ENCODE data around the gene TSPAN6.

The TSPAN6 gene

DNA sequence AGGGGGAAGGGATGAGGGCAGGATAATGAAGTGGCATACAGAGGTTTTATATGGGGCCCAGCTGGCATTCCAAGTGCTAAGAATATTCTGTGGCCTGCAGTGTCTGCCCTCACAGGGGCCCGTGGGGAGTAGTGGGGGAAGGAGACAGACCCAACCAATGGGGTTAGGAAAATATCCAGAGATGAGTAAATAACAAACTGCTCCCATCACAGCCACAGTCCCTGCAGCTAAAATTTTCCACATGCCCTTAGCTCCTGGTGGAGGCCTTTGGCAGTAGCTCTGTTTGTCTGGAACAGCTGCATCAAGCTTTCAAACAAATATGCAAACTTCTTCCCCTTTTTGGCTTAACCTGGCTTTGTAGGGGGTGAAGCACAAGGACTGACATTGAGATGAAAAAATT, 10.5 kb upstream of the TSPAN6 start:
- ATAC-seq, result no peak

GRCh38 chrX:100645106-100645505, 8.5 kb upstream of the TSPAN6 start:
- ATAC-seq, result no peak

- ATAC-seq, result no peak
Measured at GRCh38 chrX:100643956-100644860, 7.6 kb upstream of the TSPAN6 start, which contains the start of gene SRPX2. TSS of gene SRPX2 (plus strand) at chrX:100644199. CDS start at chrX:100646323, 2,124 bp downstream.

- no peak for ATAC-seq
Measured at GRCh38 chrX:100643212-100643611, 6.6 kb upstream of the TSPAN6 start.

- ATAC-seq, result no peak
Measured at GRCh38 chrX:100642290-100642689, 5.7 kb upstream of the TSPAN6 start.

- ATAC-seq, result no peak
Measured at GRCh38 chrX:100635989-100636320, 651 bp downstream of the TSPAN6 start.

GRCh38 chrX:100635040-100635439, 1.6 kb downstream of the TSPAN6 start:
- ATAC-seq, result no peak

- ATAC-seq, result peak in 1 of 2 donors; percentile 53
Measured at GRCh38 chrX:100625985-100626491, 10.6 kb downstream of the TSPAN6 start.

- ATAC-seq, result no peak
Measured at GRCh38 chrX:100623001-100623400, 13.6 kb downstream of the TSPAN6 start.

- ATAC-seq, result peak; percentile 48 to 58
Measured at GRCh38 chrX:100615005-100615404, 21.6 kb downstream of the TSPAN6 start.

DNA sequence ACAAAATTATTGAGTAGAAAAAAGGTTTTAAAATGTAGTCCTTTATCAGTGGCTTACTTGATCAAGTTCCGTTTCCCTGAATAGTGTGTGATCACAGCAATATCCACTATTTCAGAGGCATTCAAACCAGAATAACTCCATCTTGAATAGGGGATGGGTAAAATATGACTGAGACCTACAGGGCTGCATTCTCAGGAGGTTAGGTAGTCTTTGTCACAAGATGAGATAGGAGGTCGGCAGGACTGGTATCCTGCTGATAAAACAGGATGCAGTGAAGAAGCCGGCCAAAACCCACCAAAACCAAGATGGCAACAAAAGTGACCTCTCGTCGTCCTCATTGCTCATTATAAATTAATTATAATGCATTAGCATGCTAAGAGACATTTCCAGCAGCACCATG, 24.7 kb downstream of the TSPAN6 start:
- no peak for ATAC-seq

GRCh38 chrX:100609591-100609990, 27.0 kb downstream of the TSPAN6 start:
- ATAC-seq, result no peak

- ATAC-seq, result no peak
Measured at GRCh38 chrX:100606753-100607152, 29.9 kb downstream of the TSPAN6 start.

- peak; percentile 44 to 53 for ATAC-seq
Measured at GRCh38 chrX:100600758-100601157, 35.8 kb downstream of the TSPAN6 start.

DNA sequence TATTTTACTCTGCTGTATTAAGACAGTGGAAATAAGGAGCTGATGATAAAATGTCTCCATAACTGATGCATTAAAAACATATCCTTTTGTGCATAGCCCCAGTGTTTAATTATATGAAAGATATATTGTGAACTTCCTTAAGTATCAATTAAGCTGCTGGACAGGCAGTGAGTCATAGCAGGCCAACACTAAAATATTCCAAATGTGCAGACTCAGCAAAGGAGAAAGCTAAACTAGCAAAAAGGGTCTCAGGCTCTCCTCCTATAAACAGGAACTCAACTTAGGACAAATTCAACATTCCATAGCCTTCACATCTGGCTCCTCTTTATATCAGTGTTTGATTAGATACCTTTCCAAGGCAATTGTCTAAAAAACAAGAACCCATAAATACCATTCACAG, 36.3 kb downstream of the TSPAN6 start:
- no peak for ATAC-seq

- no peak for ATAC-seq
Measured at GRCh38 chrX:100599456-100599855, 37.1 kb downstream of the TSPAN6 start.

DNA sequence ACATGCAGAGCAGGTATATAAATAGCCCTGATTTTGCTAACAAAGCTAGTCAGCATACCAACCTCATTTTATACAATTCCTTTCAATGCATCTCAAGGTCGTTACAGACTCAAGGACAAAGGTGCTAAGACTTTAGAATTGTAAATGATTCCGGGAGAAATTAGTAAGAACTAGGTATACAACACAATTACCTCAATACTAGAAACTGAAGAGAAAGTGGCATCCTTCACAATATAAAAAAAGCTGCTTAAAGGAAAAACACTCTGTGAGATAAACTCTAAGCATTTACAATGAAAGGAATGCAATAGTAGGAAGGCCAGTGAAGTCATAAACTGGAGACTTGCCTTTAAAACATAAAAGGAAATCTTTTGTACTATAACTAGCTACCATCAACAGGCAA, 40.0 kb downstream of the TSPAN6 start:
- ATAC-seq, result no peak

DNA sequence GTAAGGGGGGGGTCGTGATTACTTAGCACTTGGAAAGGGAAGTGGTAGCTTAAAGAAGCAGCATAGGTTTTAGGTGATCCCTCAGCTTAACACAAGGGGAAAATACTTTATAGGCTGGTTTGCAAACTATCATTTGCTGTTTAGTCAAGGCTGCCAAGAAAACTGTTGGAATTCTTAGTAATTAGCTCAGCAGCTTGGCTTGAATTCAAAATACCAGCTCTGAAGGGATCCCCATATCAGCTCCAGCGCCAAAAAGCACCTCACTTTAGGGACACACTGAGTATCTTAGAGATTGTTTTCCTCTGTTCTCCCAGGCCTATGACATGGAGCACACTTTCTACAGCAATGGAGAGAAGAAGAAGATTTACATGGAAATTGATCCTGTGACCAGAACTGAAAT, 43.0 kb downstream of the TSPAN6 start:
- ATAC-seq, result no peak

DNA sequence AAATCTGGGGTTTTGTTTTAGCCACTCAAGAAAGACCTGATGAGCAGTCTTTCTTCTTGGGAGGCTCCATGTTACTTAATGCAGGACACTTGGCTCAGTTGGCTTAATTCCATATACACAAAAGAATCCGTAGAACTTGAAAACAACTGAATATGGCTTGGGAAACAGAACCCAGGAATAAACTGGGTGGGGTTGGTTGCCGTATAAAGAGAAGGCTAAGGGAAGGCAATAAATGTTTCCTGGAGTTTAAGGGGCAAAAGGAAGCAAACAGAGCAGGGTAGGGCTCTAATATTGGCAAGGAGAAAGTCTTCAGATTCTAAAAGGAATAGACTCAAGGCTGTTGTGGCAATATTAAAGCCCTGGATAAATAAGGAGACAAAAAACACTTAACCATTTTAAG, 43.5 kb downstream of the TSPAN6 start:
- no peak for ATAC-seq

DNA sequence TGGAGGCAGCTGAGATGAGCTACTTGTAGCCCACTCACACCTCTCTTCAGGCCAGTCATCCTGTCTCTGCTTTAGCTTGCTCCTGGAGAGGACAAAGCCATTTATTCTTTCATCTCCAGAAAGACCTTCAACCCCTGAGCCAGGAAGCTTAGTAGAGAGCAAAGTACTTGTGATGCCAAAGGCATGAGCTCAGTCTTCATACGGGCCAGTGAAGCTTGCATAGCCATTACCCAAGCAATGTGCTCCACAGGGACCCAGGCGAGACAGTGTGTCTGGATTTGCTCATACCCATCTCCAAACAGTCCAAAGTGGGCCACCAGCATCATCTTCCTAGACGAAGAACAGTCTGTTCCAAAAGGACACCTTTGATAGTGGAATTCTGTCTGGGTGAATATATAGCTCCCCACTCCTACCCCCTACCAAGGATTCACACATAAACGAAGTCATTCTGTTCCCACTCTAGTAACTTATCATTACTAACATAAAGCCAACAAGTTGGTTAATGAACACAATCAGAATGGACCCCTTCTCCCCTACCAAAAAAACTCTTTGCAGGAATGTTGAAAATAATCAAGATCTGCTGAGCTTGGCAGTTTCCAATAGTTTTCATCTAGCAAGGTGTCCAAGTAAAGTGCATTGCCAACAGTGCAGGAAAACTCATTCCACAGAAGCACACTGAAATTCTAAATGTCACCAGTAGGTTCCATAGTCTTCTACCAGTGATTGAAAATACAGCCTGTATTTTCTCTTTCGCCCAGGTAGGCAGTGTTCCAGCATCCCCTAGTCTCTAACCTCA, 45.2 kb downstream of the TSPAN6 start:
- ATAC-seq, result no peak

- ATAC-seq, result no peak
Measured at GRCh38 chrX:100587861-100588260, 48.7 kb downstream of the TSPAN6 start.

GRCh38 chrX:100586747-100587146, 49.9 kb downstream of the TSPAN6 start:
- ATAC-seq, result no peak

DNA sequence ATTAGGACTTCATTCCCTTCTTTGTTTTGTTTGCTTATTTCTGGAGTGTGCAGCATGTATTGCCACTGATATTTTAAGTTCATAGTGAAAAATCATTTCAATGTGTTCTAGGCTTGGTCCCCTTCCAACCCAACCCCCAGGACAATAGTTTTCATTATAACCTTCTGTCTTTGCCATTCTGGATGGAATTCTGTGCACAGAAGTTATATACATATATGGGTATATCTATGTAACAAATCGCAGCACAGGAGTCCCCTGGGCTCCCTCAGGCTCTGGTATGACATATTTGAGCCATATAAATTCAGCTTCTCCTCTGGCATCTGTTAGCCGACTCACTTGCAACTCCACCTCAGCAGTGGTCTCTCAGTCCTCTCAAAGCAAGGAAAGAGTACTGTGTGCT, 52.0 kb downstream of the TSPAN6 start, which contains the start of gene TNMD:
Gene TNMD (plus strand): TSS at position 326 of the 400 bp plus-strand sequence. CDS start 83 bp downstream, outside the sequence.
- ATAC-seq, result no peak
